HCT116 (cell line): ENCODE results near the gene IFNA13.

ENCODE experiments used
- CTCF ChIP-seq, 3 experiments: fragments of 200-600 bp in 1 of 3; sonication (generic) in 1 of 3; IDR thresholded peaks in 2 of 3; conservative IDR thresholded peaks in 1 of 3; 2 replicates each; pipeline ENCODE4 v1.5.1; 2012 to 2017; ENCODE audit warnings: low read depth in 2 of 3, low read length in 2 of 3, antibody characterized with exemption in 1 of 3, borderline replicate concordance in 1 of 3, control low read depth in 1 of 3, mild to moderate bottlenecking in 1 of 3, mixed read lengths in 1 of 3, mixed run types in 1 of 3, moderate library complexity in 1 of 3; ENCODE audit not compliant: insufficient read depth in 1 of 3
- EGR1 ChIP-seq: IDR thresholded peaks from 2 replicates; pipeline ENCODE4 v1.6.1; 2012; ENCODE audit warnings: low read depth
- EZH2 ChIP-seq: fragments of 200-600 bp; sonication (generic); IDR thresholded peaks from 2 replicates; pipeline ENCODE4 v1.6.1; 2017; ENCODE audit warnings: antibody characterized with exemption, mixed run types
- EZH2phosphoT487 ChIP-seq: fragments of 200-600 bp; IDR thresholded peaks from 2 replicates; pipeline ENCODE4 v1.6.1; 2018; ENCODE audit warnings: antibody characterized with exemption, borderline replicate concordance
- MAX ChIP-seq: IDR thresholded peaks from 2 replicates; pipeline ENCODE4 v1.6.1; 2012
- POLR2A ChIP-seq: IDR thresholded peaks from 2 replicates; pipeline ENCODE4 v1.7.0; 2011; ENCODE audit warnings: borderline replicate concordance; ENCODE audit not compliant: insufficient read depth, insufficient read length; ENCODE audit errors: extremely low read depth
- RAD21 ChIP-seq: IDR thresholded peaks from 2 replicates; pipeline ENCODE4 v1.6.1; 2012; ENCODE audit warnings: low read depth, mild to moderate bottlenecking
- REST ChIP-seq: IDR thresholded peaks from 2 replicates; pipeline ENCODE4 v1.6.1; 2012; ENCODE audit warnings: low read depth
- SIN3A ChIP-seq: IDR thresholded peaks from 2 replicates; pipeline ENCODE4 v1.6.1; 2012; ENCODE audit warnings: low read depth
- SRF ChIP-seq: IDR thresholded peaks from 2 replicates; pipeline ENCODE4 v1.6.1; 2012; ENCODE audit warnings: low read depth

GRCh38 chr9:21334701-21335632, 32.9 kb downstream of the IFNA13 start, which contains the start of gene KLHL9:
- TF ChIP-seq POLR2A (peak; percentile 46), CTCF (IDR thresholded peaks at IDR 0.05 in 2 of 3, conservative IDR thresholded peaks at IDR 0.05 in 1 of 3; ENCODE audit: borderline replicate concordance in 1 of 3, insufficient read depth in 1 of 3, low read depth in 2 of 3, low read length in 2 of 3) (no peak), EGR1 (no peak), EZH2phosphoT487 (no peak), REST (no peak), EZH2 (no peak), SRF (no peak; the same call in 1 of the 2 replicates), RAD21 (no peak), SIN3A (peak; percentile 37), MAX (peak; percentile 57; the same call in 1 of the 2 replicates)
